Measurements from ENCODE around the gene SRMS.

DNA sequence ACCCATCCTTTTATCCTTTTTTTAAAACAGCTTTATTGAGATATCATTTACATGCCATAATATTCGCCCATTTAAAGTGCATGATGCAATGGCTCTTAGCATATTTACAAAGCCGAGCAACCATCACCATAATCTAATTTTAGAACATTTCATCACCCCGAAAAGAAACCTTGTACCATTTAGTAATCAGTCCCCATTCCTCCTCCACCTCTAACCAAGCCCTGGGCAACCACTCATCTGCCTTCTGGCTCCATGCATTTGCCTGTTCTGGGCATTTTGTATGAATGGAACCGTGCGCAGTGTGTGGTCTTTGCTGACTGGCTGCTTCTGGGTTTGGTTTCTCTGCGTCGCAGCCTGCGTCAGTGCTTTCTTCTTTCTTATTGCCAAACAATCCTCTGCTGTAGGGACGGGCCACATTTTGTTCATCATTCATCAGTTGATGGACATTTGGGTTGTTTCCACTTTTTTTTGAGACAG is 38.4 kb downstream of the SRMS start:
- TF ChIP-seq CTCF (IDR thresholded peaks at IDR 0.05): no peak
- no peak for TF ChIP-seq POLR2A (IDR thresholded peaks at IDR 0.05)
- no peak for TF ChIP-seq EP300 (IDR thresholded peaks at IDR 0.05)
